IMR-90 (cell line): Measurements from ENCODE around the gene USP32.

Experiments
- CTCF ChIP-seq: conservative IDR thresholded peaks from 2 replicates; pipeline ENCODE4 v1.5.1; 2012; ENCODE audit warnings: mild to moderate bottlenecking, low read depth, low read length, improper control_type of control experiment
- MAFK ChIP-seq: IDR thresholded peaks from 2 replicates; pipeline ENCODE4 v1.6.1; 2012; ENCODE audit warnings: low read depth, low read length, improper control_type of control experiment
- MAZ ChIP-seq: IDR thresholded peaks from 2 replicates; pipeline ENCODE4 v1.6.1; 2012; ENCODE audit warnings: low read depth, mild to moderate bottlenecking, low read length, improper control_type of control experiment, moderate library complexity, borderline replicate concordance
- POLR2A ChIP-seq: IDR thresholded peaks from 2 replicates; pipeline ENCODE4 v1.6.1; 2012; ENCODE audit warnings: mild to moderate bottlenecking, low read depth, low read length
- RAD21 ChIP-seq: IDR thresholded peaks from 2 replicates; pipeline ENCODE4 v1.6.1; 2012; ENCODE audit warnings: low read length, improper control_type of control experiment
- RCOR1 ChIP-seq: IDR thresholded peaks from 2 replicates; pipeline ENCODE4 v1.6.1; 2012; ENCODE audit warnings: mild to moderate bottlenecking, low read length, improper control_type of control experiment; ENCODE audit not compliant: insufficient replicate concordance
- SMC3 ChIP-seq: fragments of 150-350 bp; IDR thresholded peaks from 2 replicates; pipeline ENCODE4 v1.6.1; 2016; ENCODE audit warnings: low read depth, mild to moderate bottlenecking, antibody characterized with exemption, low read length, moderate library complexity

DNA sequence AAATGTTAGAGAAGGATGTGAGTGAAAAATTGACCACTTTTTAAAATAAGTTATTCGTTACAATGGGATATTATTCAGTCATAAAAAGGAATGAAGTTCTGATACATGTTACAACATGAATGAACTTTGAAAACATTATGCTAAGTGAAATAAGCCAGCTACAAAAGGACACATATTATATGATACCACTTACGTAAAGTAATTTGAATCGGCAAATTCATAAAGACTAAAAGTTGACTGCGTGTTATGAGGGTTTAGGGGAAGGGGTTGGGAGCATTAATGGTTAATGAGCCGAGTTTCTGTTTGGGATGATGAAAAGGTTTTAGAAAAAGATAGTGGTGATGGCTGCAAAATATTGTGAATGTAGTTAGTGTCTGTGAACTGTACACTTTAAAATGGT lies 73.1 kb downstream of the USP32 start:
- TF ChIP-seq CTCF = no peak
- no peak for TF ChIP-seq MAZ
- TF ChIP-seq SMC3 = no peak
- TF ChIP-seq POLR2A = no peak
- no peak for TF ChIP-seq MAFK
- TF ChIP-seq RCOR1 = no peak
- no peak for TF ChIP-seq RAD21
